H1 (cell line): ENCODE measurements around the gene MGMT. TPM values are rescaled to one million over a fixed set of nuclear protein-coding genes. Genes with fewer than 3 reads are reported as not detected.
A peak's percentile ranks its signal among the peaks of the same experiment; 100 is the strongest.

ENCODE experiments used
- CTCF ChIA-PET: fragments of 300-600 bp; sonication (Branson Sonifier 250); formaldehyde crosslinking; loops from one replicate; lab custom pipeline; 2021; ENCODE audit not compliant: partially characterized antibody; lab: Charles Lee
- POLR2A ChIA-PET: fragments of 300-600 bp; sonication (Branson Sonifier 250); formaldehyde crosslinking; loops from one replicate; lab custom pipeline; 2021; ENCODE audit warnings: inconsistent platforms; ENCODE audit not compliant: partially characterized antibody; lab: Charles Lee
- DNase-seq, 2 experiments: peaks; one replicate each; pipeline versions ENCODE4 v3.0.0 to v3.0.0-alpha.2; 2010 to 2022; ENCODE audit warnings: low spot score in 2 of 2, low read depth in 1 of 2, mixed read lengths in 1 of 2
- FAIRE-seq: peaks from 2 replicates; lab custom pipeline; 2011; peaks lifted over from hg19 to GRCh38; lab: Jason Lieb, UNC
- H2AFZ ChIP-seq: 2 replicates; pipeline ENCODE4 v1.8.1; 2012; ENCODE audit warnings: low read length, inconsistent platforms
- H2AK5ac ChIP-seq: 2 replicates; pipeline ENCODE4 v1.6.1; 2013; ENCODE audit warnings: low read depth, low read length
- H2BK120ac ChIP-seq: replicated peaks from 2 replicates; pipeline ENCODE3; 2013; ENCODE audit warnings: low read depth, low read length, inconsistent platforms
- H2BK12ac ChIP-seq: 2 replicates; pipeline ENCODE4 v1.6.1; 2013; ENCODE audit warnings: low read depth, low read length
- H2BK15ac ChIP-seq: 2 replicates; pipeline ENCODE4 v1.6.1; 2013; ENCODE audit warnings: low read length
- H2BK20ac ChIP-seq: 2 replicates; pipeline ENCODE4 v1.6.1; 2013; ENCODE audit warnings: low read length
- H2BK5ac ChIP-seq: 2 replicates; pipeline ENCODE4 v1.6.1; 2013; ENCODE audit warnings: low read depth, low read length
- H3K14ac ChIP-seq: 2 replicates; pipeline ENCODE4 v1.6.1; 2013; ENCODE audit warnings: inconsistent platforms; ENCODE audit not compliant: insufficient read length
- H3K18ac ChIP-seq: 2 replicates; pipeline ENCODE4 v1.6.1; 2013; ENCODE audit warnings: low read length; ENCODE audit errors: extremely low read depth
- H3K23ac ChIP-seq: 2 replicates; pipeline ENCODE4 v1.6.1; 2013; ENCODE audit warnings: inconsistent platforms; ENCODE audit not compliant: insufficient read length
- H3K23me2 ChIP-seq: 2 replicates; pipeline ENCODE4 v1.6.1; 2013; ENCODE audit warnings: low read depth, low read length
- H3K27ac ChIP-seq: 2 replicates; pipeline ENCODE4 v1.6.1; 2011; ENCODE audit warnings: low read depth, low read length, inconsistent platforms
- H3K27me3 ChIP-seq, 4 experiments: replicated peaks in 1 of 4; 1 replicate in 1 of 4; 2 replicates in 3 of 4; pipeline versions ENCODE4 v1.6.1 to v1.8.1; 2011 to 2013; ENCODE audit warnings: low read length in 3 of 4, mild to moderate bottlenecking in 3 of 4, inconsistent platforms in 2 of 4, mixed read lengths in 2 of 4, moderate library complexity in 1 of 4; ENCODE audit not compliant: control insufficient read depth in 3 of 4, insufficient read depth in 3 of 4; ENCODE audit errors: extremely low read depth in 1 of 4
- H3K36me3 ChIP-seq, 4 experiments: 2 replicates each; pipeline versions ENCODE4 v1.6.1 to v1.8.1; 2011 to 2013; ENCODE audit warnings: mild to moderate bottlenecking in 4 of 4, low read length in 3 of 4, moderate library complexity in 2 of 4, control low read depth in 1 of 4, inconsistent platforms in 1 of 4; ENCODE audit not compliant: insufficient read depth in 4 of 4, control insufficient read depth in 2 of 4
- H3K4ac ChIP-seq: replicated peaks from 2 replicates; pipeline ENCODE3; 2013; ENCODE audit warnings: low read length, low read depth, mixed read lengths, inconsistent platforms; ENCODE audit not compliant: insufficient read length
- H3K4me1 ChIP-seq, 4 experiments: replicated peaks in 1 of 4; 1 replicate in 1 of 4; 2 replicates in 3 of 4; pipeline versions ENCODE4 v1.6.1 to v1.8.1; 2011 to 2013; ENCODE audit warnings: low read length in 3 of 4, inconsistent platforms in 2 of 4, mixed read lengths in 1 of 4; ENCODE audit not compliant: insufficient read depth in 4 of 4, control insufficient read depth in 3 of 4
- H3K4me2 ChIP-seq, 2 experiments: 2 replicates each; pipeline versions ENCODE4 v1.6.1 to v1.8.1; 2011 to 2013; ENCODE audit warnings: low read depth in 2 of 2, low read length in 2 of 2, control low read depth in 1 of 2, inconsistent platforms in 1 of 2, mild to moderate bottlenecking in 1 of 2; ENCODE audit not compliant: insufficient read depth in 1 of 2
- H3K4me3 ChIP-seq, 4 experiments: fragments of 200-600, 300-600 bp in 1 of 4; sonication (generic), shearing (Covaris generic), sonication (Bioruptor Twin) in 1 of 4; 2 replicates each; pipeline versions ENCODE4 v1.5.1 to v1.8.1; 2011 to 2016; ENCODE audit warnings: low read length in 4 of 4, low read depth in 3 of 4, control low read depth in 2 of 4, inconsistent platforms in 2 of 4, mild to moderate bottlenecking in 2 of 4, mixed read lengths in 1 of 4, moderate library complexity in 1 of 4; ENCODE audit not compliant: insufficient read depth in 2 of 4; ENCODE audit errors: extremely low read depth in 1 of 4
- H3K56ac ChIP-seq: replicated peaks from 2 replicates; pipeline ENCODE3; 2013; ENCODE audit warnings: low read depth, mild to moderate bottlenecking, mixed read lengths, low read length, inconsistent platforms; ENCODE audit not compliant: insufficient read length
- H3K79me1 ChIP-seq: 2 replicates; pipeline ENCODE4 v1.6.1; 2013; ENCODE audit warnings: low read depth, low read length, control low read depth
- H3K79me2 ChIP-seq, 2 experiments: 2 replicates each; pipeline versions ENCODE4 v1.6.1 to v1.8.1; 2012 to 2013; ENCODE audit warnings: low read length in 2 of 2, mild to moderate bottlenecking in 2 of 2, inconsistent platforms in 1 of 2; ENCODE audit not compliant: insufficient read depth in 2 of 2, control insufficient read depth in 1 of 2
- H3K9ac ChIP-seq, 4 experiments: replicated peaks in 1 of 4; 1 replicate in 1 of 4; 2 replicates in 3 of 4; pipeline versions ENCODE4 v1.6.1 to v1.8.1; 2011 to 2013; ENCODE audit warnings: low read depth in 3 of 4, low read length in 3 of 4, control low read depth in 2 of 4, mild to moderate bottlenecking in 2 of 4, moderate library complexity in 2 of 4, inconsistent platforms in 1 of 4; ENCODE audit errors: extremely low read depth in 1 of 4
- H3K9me3 ChIP-seq, 2 experiments: 2 replicates each; pipeline versions ENCODE4 v1.6.1 to v1.8.1; 2012 to 2013; ENCODE audit warnings: mild to moderate bottlenecking in 2 of 2, moderate library complexity in 2 of 2, control low read depth in 1 of 2, inconsistent platforms in 1 of 2, low read depth in 1 of 2, low read length in 1 of 2, mixed read lengths in 1 of 2; ENCODE audit not compliant: insufficient read depth in 2 of 2
- H4K20me1 ChIP-seq, 2 experiments: replicated peaks in 1 of 2; 2 replicates each; pipeline versions ENCODE3 to v1.8.1; 2011 to 2013; ENCODE audit warnings: inconsistent platforms in 2 of 2, low read length in 2 of 2, mild to moderate bottlenecking in 1 of 2; ENCODE audit not compliant: insufficient read depth in 2 of 2, control insufficient read depth in 1 of 2
- H4K5ac ChIP-seq: 2 replicates; pipeline ENCODE4 v1.6.1; 2013; ENCODE audit warnings: low read length, low read depth, mixed read lengths, inconsistent platforms; ENCODE audit not compliant: insufficient read length
- H4K8ac ChIP-seq: 2 replicates; pipeline ENCODE4 v1.8.0; 2013; ENCODE audit warnings: mild to moderate bottlenecking, moderate library complexity, low read length, inconsistent platforms; ENCODE audit not compliant: insufficient read depth; ENCODE audit errors: extremely low read depth
- H4K91ac ChIP-seq: replicated peaks from 2 replicates; pipeline ENCODE3; 2013; ENCODE audit warnings: low read length, mixed read lengths, inconsistent platforms; ENCODE audit not compliant: insufficient read length
- CBX8 ChIP-seq: fragments of 300-800, 300-1000 bp; sonication (generic); IDR thresholded peaks from 2 replicates; pipeline ENCODE4 v1.7.1; 2016; ENCODE audit warnings: low read depth, low read length, borderline replicate concordance
- CEBPB ChIP-seq: IDR thresholded peaks from 2 replicates; pipeline ENCODE4 v1.6.1; 2012; ENCODE audit warnings: low read depth, low read length
- GABPA ChIP-seq: IDR thresholded peaks from 2 replicates; pipeline ENCODE4 v1.6.1; 2011; ENCODE audit warnings: mild to moderate bottlenecking, low read length, moderate library complexity, borderline replicate concordance; ENCODE audit not compliant: insufficient read depth
- HDAC6 ChIP-seq: IDR thresholded peaks from one replicate; pipeline ENCODE4 v1.7.1; 2012; ENCODE audit warnings: low read depth, mild to moderate bottlenecking, inconsistent platforms, low read length, moderate library complexity
- POLR2AphosphoS5 ChIP-seq: IDR thresholded peaks from 2 replicates; pipeline ENCODE4 v1.6.1; 2011; ENCODE audit warnings: low read depth, low read length
- POU5F1 ChIP-seq: IDR thresholded peaks from 2 replicates; pipeline ENCODE4 v1.6.1; 2011; ENCODE audit warnings: low read depth, mild to moderate bottlenecking, low read length, moderate library complexity
- RNF2 ChIP-seq: fragments of 200-900, 300-1000 bp; sonication (generic); IDR thresholded peaks from 2 replicates; pipeline ENCODE4 v1.7.1; 2016; ENCODE audit warnings: borderline replicate concordance, low read depth, mild to moderate bottlenecking, antibody characterized with exemption, low read length; ENCODE audit not compliant: poor library complexity, severe bottlenecking; ENCODE audit errors: missing control alignments
- SUZ12 ChIP-seq: fragments of 200-600 bp; sonication (generic); IDR thresholded peaks from 2 replicates; pipeline ENCODE4 v1.6.1; 2012; ENCODE audit warnings: mild to moderate bottlenecking, inconsistent platforms, low read length, moderate library complexity, mixed read lengths
- YY1 ChIP-seq: IDR thresholded peaks from 2 replicates; pipeline ENCODE4 v1.6.1; 2011; ENCODE audit warnings: low read depth, mild to moderate bottlenecking, low read length
- ZNF274 ChIP-seq: IDR thresholded peaks from 2 replicates; pipeline ENCODE4 v1.7.0; 2012; ENCODE audit warnings: low read length, borderline replicate concordance; ENCODE audit errors: extremely low read depth
- WGBS, 2 experiments: shearing (Covaris generic) in 1 of 2; methylation state at CpG; one replicate each; pipeline versions ENCODE4 v1.1.6 to v1.1.7; 2013 to 2015; ENCODE audit warnings: low lambda C conversion rate in 2 of 2, mixed read lengths in 2 of 2, inconsistent platforms in 1 of 2, low coverage in 1 of 2, missing lambda C conversion rate in 1 of 2; ENCODE audit not compliant: insufficient replicate concordance in 2 of 2, insufficient coverage in 1 of 2, insufficient read length in 1 of 2; ENCODE audit errors: extremely low coverage in 1 of 2, missing lambda C conversion rate in 1 of 2; 5-methylcytosine and 5-hydroxymethylcytosine counted together
- polyA plus RNA-seq, 7 experiments: library from polyadenylated mRNA; depleted of rRNA in 3 of 7; stranded (reverse) in 5 of 7; unstranded in 2 of 7; fragments of >200 nt in 5 of 7; fragments of 200-250 nt in 2 of 7; gene quantifications; 1 replicate in 5 of 7; 2 replicates in 1 of 7; 4 replicates in 1 of 7; pipeline versions ENCODE4 v1.2.1 to v1.2.3, GENCODE V29; 2011 to 2013; ENCODE audit warnings: missing spikeins in 2 of 7, mixed read lengths in 2 of 7
- total RNA-seq: library from RNA; stranded (reverse); fragmentation: NEBNext Ultra II Directional; extraction: Animal tissue kit (Norgen Biotek cat#: 25700); gene quantifications from 2 replicates; pipeline ENCODE4 v1.2.1, GENCODE V29; 2021
- TF ChIP-seq, protein P1 (sequence below): IDR thresholded peaks from 2 replicates; pipeline ENCODE4 v1.6.1; 2012; ENCODE audit warnings: inconsistent platforms

The MGMT gene
- total and polyA plus RNA-seq, 2 of the 8 experiments (the other 6 are each of a cell fraction or from before 2014, with no cell fraction given): 9.9 to 10.7 TPM

DNA sequence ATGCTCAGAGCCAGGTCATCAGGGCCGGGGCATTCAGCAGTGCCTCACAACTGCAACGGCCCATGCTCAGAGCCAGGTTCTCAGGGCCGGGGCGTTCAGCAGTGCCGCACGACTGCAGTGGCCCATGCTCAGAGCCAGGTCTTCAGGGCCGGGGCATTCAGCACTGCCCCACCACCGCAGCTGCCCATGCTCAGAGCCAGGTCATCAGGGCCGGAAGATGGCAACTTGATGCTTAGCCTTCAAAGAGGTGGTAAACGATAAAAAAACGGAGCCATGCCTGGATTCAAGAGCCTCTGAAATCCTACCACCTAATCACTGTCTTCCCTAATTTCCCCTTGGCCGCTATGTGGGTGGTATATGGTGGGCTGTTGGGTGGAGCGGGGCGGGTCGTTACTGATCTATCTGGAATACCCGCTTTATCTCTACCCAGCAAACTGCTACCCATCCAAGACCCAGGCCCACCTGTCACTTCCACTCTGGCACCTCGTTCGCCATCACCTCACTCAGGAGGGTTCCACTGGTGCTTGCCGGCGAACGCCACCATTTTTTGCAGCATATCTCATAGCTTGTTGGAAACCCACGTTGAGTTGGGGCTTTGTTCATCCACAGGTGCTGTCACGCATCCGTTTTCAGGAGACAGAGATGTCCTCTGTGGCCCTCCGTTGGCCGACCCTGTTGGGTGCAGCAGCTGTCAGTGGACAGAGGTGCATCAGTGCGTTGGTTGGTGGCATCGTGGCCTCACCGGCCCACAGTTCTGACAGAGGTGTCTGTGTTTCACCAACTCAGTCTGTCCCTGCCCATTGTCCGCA, 275.9 kb downstream of the MGMT start:
- CTCF ChIA-PET: interaction anchor here (0.8 to 1.6 kb wide), 2 partner anchors 24 to 25 kb away, joined by 3 to 4 read pairs; no protein-coding TSS in a partner anchor
- Histone ChIP-seq H3K4ac (no peak overlapping the region), H3K23me2 (no peaks in the 10 kb centered on the region), H2AFZ (no peak overlapping the region), H3K79me2 (no peaks in the 10 kb centered on the region), H3K9ac (no peak overlapping the region), H2BK120ac (no peak overlapping the region), H3K4me1 (no peaks in the 10 kb centered on the region), H3K14ac (no peak overlapping the region), H4K91ac (no peak overlapping the region), H2BK5ac (no peak overlapping the region), H3K79me1 (no peaks in the 10 kb centered on the region), H2AK5ac (no peak overlapping the region), H3K9me3 (peaks cover 0 to 5% of the 10 kb centered on the region in 2 experiments; a peak in 2 of 4 replicates), H3K18ac (no peak overlapping the region), H3K23ac (no peak overlapping the region), H4K20me1 (peaks cover 0 to 1% of the 10 kb centered on the region in 2 experiments), H2BK12ac (no peak overlapping the region), H3K36me3 (no peaks in the 10 kb centered on the region; a peak in 1 of 8 replicates), H3K56ac (no peak overlapping the region), H3K4me2 (no peak overlapping the region), H3K27me3 (no peaks in the 10 kb centered on the region), H2BK15ac (no peak overlapping the region), H2BK20ac (no peak overlapping the region), H3K27ac (no peak overlapping the region), H4K5ac (no peak overlapping the region), H3K4me3 (no peak overlapping the region), H4K8ac (peak overlapping the region; percentile 46; the same call in 1 of the 2 replicates)
- POLR2A ChIA-PET: no interaction called here
- DNase-seq (peak in 1 of 2 experiments; percentile 28), FAIRE-seq (no peak)
- no peak for TF ChIP-seq GABPA
- TF ChIP-seq POLR2AphosphoS5: no peak
- no peak for TF ChIP-seq RNF2
- no peak for TF ChIP-seq ZNF274
- no peak for TF ChIP-seq POU5F1
- TF ChIP-seq HDAC6: no peak
- TF ChIP-seq, protein P1, sequence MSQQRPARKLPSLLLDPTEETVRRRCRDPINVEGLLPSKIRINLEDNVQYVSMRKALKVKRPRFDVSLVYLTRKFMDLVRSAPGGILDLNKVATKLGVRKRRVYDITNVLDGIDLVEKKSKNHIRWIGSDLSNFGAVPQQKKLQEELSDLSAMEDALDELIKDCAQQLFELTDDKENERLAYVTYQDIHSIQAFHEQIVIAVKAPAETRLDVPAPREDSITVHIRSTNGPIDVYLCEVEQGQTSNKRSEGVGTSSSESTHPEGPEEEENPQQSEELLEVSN: no peak
- no peak for TF ChIP-seq SUZ12
- no peak for TF ChIP-seq YY1
- no peak for TF ChIP-seq CEBPB
- TF ChIP-seq CBX8: no peak
- 91% methylated on average over 30 of the region's 30 CpGs; no CpG with 5 or more reads in 1 of the 2 experiments for WGBS, 2 experiments
